Heart right ventricle (tissue), 16 donors: ENCODE data around the gene ABLIM2. TPM values are rescaled to one million over a fixed set of nuclear protein-coding genes. Genes with fewer than 3 reads are reported as not detected.

Source experiments
- ATAC-seq, 8 donors: fragments of 200-7000 bp; cut with Tn5 transposase; one replicate each; pipeline ENCODE4 v1.9.1; 2020; ENCODE audit warnings: mild to moderate bottlenecking in 8 of 8, moderate library complexity in 8 of 8, moderate number of reproducible peaks in 1 of 8
- DNase-seq, 2 donors: peaks; one replicate each; pipeline ENCODE4 v3.0.0-alpha.2; 2020
- H3K27ac ChIP-seq, 10 donors: fragments of 200-600 bp; sonication (generic) in 2 of 10; one replicate each; pipeline versions ENCODE4 v1.5.0 to v1.8.0; 2020 to 2022; ENCODE audit warnings: mild to moderate bottlenecking in 3 of 10
- H3K27me3 ChIP-seq, 7 donors: fragments of 200-600 bp; one replicate each; pipeline ENCODE4 v1.8.0; 2021 to 2022; ENCODE audit warnings: mild to moderate bottlenecking in 2 of 7
- H3K36me3 ChIP-seq, 9 donors: fragments of 200-600 bp; sonication (generic) in 1 of 9; one replicate each; pipeline versions ENCODE4 v1.5.0 to v1.8.0; 2020 to 2022; ENCODE audit warnings: mild to moderate bottlenecking in 2 of 9
- H3K4me1 ChIP-seq, 9 donors: fragments of 200-600 bp; sonication (generic) in 1 of 9; one replicate each; pipeline versions ENCODE4 v1.5.0 to v1.8.0; 2020 to 2022; ENCODE audit warnings: mild to moderate bottlenecking in 4 of 9
- H3K4me3 ChIP-seq, 10 donors: fragments of 200-600 bp; sonication (generic) in 2 of 10; one replicate each; pipeline versions ENCODE4 v1.5.0 to v1.8.0; 2020 to 2022; ENCODE audit warnings: mild to moderate bottlenecking in 7 of 10, moderate library complexity in 2 of 10
- H3K9me3 ChIP-seq, 11 donors: fragments of 200-600 bp in 10 of 11; sonication (generic) in 2 of 11; one replicate each; pipeline versions ENCODE4 v1.5.0 to v1.8.0; 2013 to 2022; ENCODE audit warnings: mild to moderate bottlenecking in 2 of 11, control low read depth in 1 of 11, moderate library complexity in 1 of 11
- CTCF ChIP-seq, 9 donors: fragments of 200-600 bp; sonication (generic) in 2 of 9; IDR thresholded peaks; one replicate each; pipeline versions ENCODE4 v1.5.0 to v1.8.0; 2021 to 2022; ENCODE audit warnings: antibody characterized with exemption in 9 of 9, mild to moderate bottlenecking in 5 of 9, moderate library complexity in 1 of 9
- WGBS, 2 donors: extraction: QIAGEN DNeasy Blood & Tissue Kit; methylation state at CpG; one replicate each; pipeline ENCODE4 v1.1.7; 2013; ENCODE audit warnings: inconsistent platforms in 1 of 2; 5-methylcytosine and 5-hydroxymethylcytosine counted together
- intact Hi-C, 10 donors: fragments of 100-400 bp; cut with DNase I; formaldehyde crosslinking; loops; one replicate each; pipeline versions ENCODE4 v1.11.1 to v1.14.2; 2022
- polyA plus RNA-seq, 2 donors: library from polyadenylated mRNA; stranded (reverse); fragments of 200-250 nt; gene quantifications; one replicate each; pipeline ENCODE4 v1.2.3, GENCODE V29; 2013
- total RNA-seq, 10 donors: library from RNA; stranded (reverse); fragmentation: NEBNext Ultra II Directional in 3 of 10; extraction: Animal tissue kit (Norgen Biotek cat#: 25700) in 3 of 10; gene quantifications; one replicate each; pipeline versions ENCODE4 v1.2.1 to v1.2.4, GENCODE V29; 2021 to 2023
- donor health status: Arrhythmogenic right ventricular cardiomyopathy.
- donor health status: ischemic (EF 13 %, LVEDD 7.1; RV severe dilation, severe dysfunction).
- donor health status: healthy with polysubstance abuse.
- donor health status: DM: no; HTN: yes; CAD: no.
- donor health status: DM: no; HTN: no; CAD: no.
- donor health status: ischemic (EF 25% LVEDD 6.9; RV normal size, moderate dysfunction).
- donor health status: ischemic (EF 25% LVEDD 5.7; RV mildly dilated, moderate dysfunction).
- donor health status: healthy.
- donor health status: DM: yes; HTN: yes; CAD: no.
- donor health status: Ischemic cardiomyopathy.
- donor health status: ischemic (EF 35%, LVEDD 5.7; RV mildly dilated, moderate dysfunction).
- donor health status: nonischemic (EF 11% LVEDD 7.7; RV severe dilation, severe dysfunction).
- donor health status: DM: yes; HTN: yes; CAD: no.
- donor health status: PGD.
- donor health status: ischemic (EF 29% LVEDD 5.4; RV normal size, mild dysfunction).
- donor health status: nonischemic (EF 23%, LVEDD 6.1; RV moderate dilation, normal function).

The ABLIM2 gene
- total and polyA plus RNA-seq, 12 donors: 7.2 to 27.8 (median 17.6) TPM

GRCh38 chr4:8098506-8098905 is 60.1 kb downstream of the ABLIM2 start:
- ATAC-seq: no peak
- no peak for TF ChIP-seq CTCF (IDR thresholded peaks at IDR 0.05)
- intact Hi-C loops: no loop called here
- Histone ChIP-seq H3K9me3 (peaks cover 0 to 19% (median 8%) of the 10 kb centered on the region in 11 donors), H3K27ac (no peak overlapping the region), H3K4me1 (peaks cover 0 to 24% (median 6%) of the 10 kb centered on the region in 9 donors), H3K36me3 (peaks cover 0 to 14% (median 0%) of the 10 kb centered on the region in 9 donors), H3K4me3 (no peak overlapping the region), H3K27me3 (no peaks in the 10 kb centered on the region)
- 95 to 97% methylated on average over 12 of the region's 12 CpGs for WGBS, 2 donors
- DNase-seq: no peak

- DNase-seq (no peak), ATAC-seq (no peak)
- 81 to 88% methylated on average over 6 to 8 of the region's 8 CpGs for WGBS, 2 donors
- Histone ChIP-seq H3K9me3 (peaks cover 0 to 26% (median 14%) of the 10 kb centered on the region in 11 donors), H3K4me1 (peaks cover 0 to 24% (median 6%) of the 10 kb centered on the region in 9 donors), H3K27me3 (no peaks in the 10 kb centered on the region), H3K27ac (peak overlapping the region in 1 of 10 donors; percentile 14), H3K4me3 (no peak overlapping the region), H3K36me3 (peaks cover 0 to 14% (median 0%) of the 10 kb centered on the region in 9 donors)
- intact Hi-C loops: no loop called here
- TF ChIP-seq CTCF (IDR thresholded peaks at IDR 0.05): no peak
These were observed 60.8 kb downstream of the ABLIM2 start for GRCh38 chr4:8097721-8098345.

GRCh38 chr4:8097141-8097541 is 61.5 kb downstream of the ABLIM2 start:
- WGBS, 2 donors: 93 to 97% methylated on average over 23 of the region's 23 CpGs
- ATAC-seq: peak in 1 of 8 donors; percentile 10
- intact Hi-C loops: no loop called here

GRCh38 chr4:8096690-8097061 is 61.9 kb downstream of the ABLIM2 start:
- DNase-seq (no peak), ATAC-seq (peak in 1 of 8 donors; percentile 21)
- no peak overlapping the region for H3K27ac ChIP-seq
- peaks cover 0 to 24% (median 6%) of the 10 kb centered on the region in 9 donors for H3K4me1 ChIP-seq
- no peak for TF ChIP-seq CTCF (IDR thresholded peaks at IDR 0.05)
- H3K36me3 ChIP-seq: peaks cover 0 to 14% (median 0%) of the 10 kb centered on the region in 9 donors
- intact Hi-C loops: no loop called here
- 74 to 80% methylated on average over 10 to 12 of the region's 12 CpGs for WGBS, 2 donors
- no peak overlapping the region for H3K4me3 ChIP-seq
- H3K27me3 ChIP-seq: no peaks in the 10 kb centered on the region
- peaks cover 0 to 29% (median 14%) of the 10 kb centered on the region in 11 donors for H3K9me3 ChIP-seq

More at GRCh38 chr4:8097141-8097541, 61.5 kb downstream of the ABLIM2 start:
- H3K27ac ChIP-seq: peak overlapping the region in 1 of 10 donors; percentile 14
- peaks cover 0 to 24% (median 6%) of the 10 kb centered on the region in 9 donors for H3K4me1 ChIP-seq
- DNase-seq: no peak
- peaks cover 0 to 29% (median 14%) of the 10 kb centered on the region in 11 donors for H3K9me3 ChIP-seq
- no peak for TF ChIP-seq CTCF (IDR thresholded peaks at IDR 0.05)
- H3K36me3 ChIP-seq: peaks cover 0 to 14% (median 0%) of the 10 kb centered on the region in 9 donors
- H3K27me3 ChIP-seq: no peaks in the 10 kb centered on the region
- H3K4me3 ChIP-seq: no peak overlapping the region
